GM12878 (cell line): ENCODE results near the gene BICC1.

ENCODE experiments used
- BACH1 ChIP-seq: fragments of 450-650 bp; IDR thresholded peaks from 2 replicates; pipeline ENCODE4 v1.6.1; 2017; ENCODE audit warnings: mild to moderate bottlenecking, borderline replicate concordance
- CTCF ChIP-seq, 3 experiments: IDR thresholded peaks in 2 of 3; conservative IDR thresholded peaks in 1 of 3; 2 replicates each; pipeline ENCODE4 v1.5.1; 2011; ENCODE audit warnings: low read depth in 3 of 3, low read length in 3 of 3, mild to moderate bottlenecking in 3 of 3, control low read depth in 2 of 3, moderate library complexity in 2 of 3, inconsistent platforms in 1 of 3, mixed read lengths in 1 of 3; ENCODE audit not compliant: control insufficient read depth in 2 of 3, insufficient read depth in 1 of 3; ENCODE audit errors: extremely low read depth in 1 of 3
- NR2F1 ChIP-seq: fragments of 450-650 bp; conservative IDR thresholded peaks from 2 replicates; pipeline ENCODE4 v1.6.1; 2017; ENCODE audit warnings: mild to moderate bottlenecking
- SPI1 ChIP-seq: IDR thresholded peaks from 2 replicates; pipeline ENCODE4 v1.6.1; 2011; ENCODE audit warnings: low read depth, mild to moderate bottlenecking, low read length, moderate library complexity, borderline replicate concordance; ENCODE audit not compliant: insufficient read depth
- SRF ChIP-seq, 2 experiments: IDR thresholded peaks; 2 replicates each; pipeline ENCODE4 v1.6.1; 2011; ENCODE audit warnings: low read depth in 2 of 2, low read length in 2 of 2, mild to moderate bottlenecking in 1 of 2, moderate library complexity in 1 of 2

DNA sequence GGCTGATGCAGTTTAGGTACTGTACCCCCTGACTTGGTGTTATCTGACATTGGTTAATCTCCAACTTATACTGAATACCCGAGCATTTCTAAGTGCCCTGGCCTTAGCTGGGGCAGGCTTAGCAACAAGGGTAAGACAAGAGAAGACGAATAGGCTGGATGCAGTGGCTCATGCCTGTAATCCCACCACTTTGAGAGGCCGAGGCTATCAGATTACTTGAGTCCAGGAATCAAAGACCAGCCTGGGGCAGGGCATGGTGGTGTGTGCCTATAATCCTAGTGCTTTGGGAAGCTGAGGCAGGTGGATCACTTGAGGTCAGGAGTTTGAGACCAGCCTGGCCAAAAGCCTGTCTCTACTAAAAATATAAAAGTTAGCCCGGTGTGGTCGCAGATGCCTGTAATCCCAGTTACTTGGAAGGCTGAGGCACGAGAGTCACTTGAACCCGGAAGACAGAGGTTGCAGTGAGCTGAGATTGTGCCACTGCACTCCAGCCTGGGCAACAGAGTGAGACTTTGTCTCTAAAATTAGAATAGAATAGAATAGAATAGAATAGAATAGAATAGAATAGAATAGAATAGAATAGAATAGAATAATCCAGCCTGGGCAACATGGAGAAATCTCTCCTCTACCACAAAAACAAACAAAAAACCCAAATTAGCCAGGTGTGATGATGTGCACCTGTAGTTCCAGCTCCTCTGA lies 108.9 kb downstream of the BICC1 start:
- TF ChIP-seq CTCF (IDR thresholded peaks at IDR 0.05 in 2 of 3, conservative IDR thresholded peaks at IDR 0.05 in 1 of 3; ENCODE audit: control insufficient read depth in 2 of 3, extremely low read depth in 1 of 3, insufficient read depth in 1 of 3, low read depth in 3 of 3, low read length in 3 of 3) (no peak), BACH1 (no peak), SRF (IDR thresholded peaks at IDR 0.05; ENCODE audit: low read depth in 2 of 2, low read length in 2 of 2) (no peak), SPI1 (no peak), NR2F1 (no peak)
